Fibroblast of lung (primary cell): Measurements from ENCODE around the gene CDKAL1.

ENCODE experiments used
- CTCF ChIP-seq, 2 donors: IDR thresholded peaks in 1 of 2; conservative IDR thresholded peaks in 1 of 2; 1 replicate in 1 of 2; 2 replicates in 1 of 2; pipeline ENCODE4 v1.5.1; 2011 to 2012; ENCODE audit warnings: low read length in 2 of 2, control low read depth in 1 of 2, inconsistent platforms in 1 of 2, low read depth in 1 of 2, mild to moderate bottlenecking in 1 of 2
- EZH2 ChIP-seq: IDR thresholded peaks from 2 replicates; pipeline ENCODE4 v1.5.1; 2012; ENCODE audit warnings: low read length, control low read depth, mild to moderate bottlenecking; ENCODE audit errors: missing control alignments

GRCh38 chr6:21201637-21202350 lies 667.5 kb downstream of the CDKAL1 start:
- TF ChIP-seq EZH2, result no peak
- no peak for TF ChIP-seq CTCF (conservative IDR thresholded peaks at IDR 0.05 in 1 of 2, IDR thresholded peaks at IDR 0.05 in 1 of 2; ENCODE audit: low read depth in 1 of 2, low read length in 2 of 2)
